GM12892 (cell line): Measurements from ENCODE around the gene ZRANB3.

Experiments used
- POLR2A ChIP-seq: IDR thresholded peaks from 2 replicates; pipeline ENCODE4 v1.6.1; 2011; ENCODE audit warnings: low read depth, low read length, control low read depth
- POLR2AphosphoS5 ChIP-seq: IDR thresholded peaks from 2 replicates; pipeline ENCODE4 v1.6.1; 2011; ENCODE audit warnings: low read depth, low read length, control low read depth

GRCh38 chr2:135174810-135175093, 356.3 kb downstream of the ZRANB3 start:
- TF ChIP-seq POLR2AphosphoS5 (no peak), POLR2A (no peak)
